ENCODE results near the gene SERPINB7. TPM values are rescaled to one million over a fixed set of nuclear protein-coding genes. Genes with fewer than 3 reads are reported as not detected.

The SERPINB7 gene
- total RNA-seq, 4 donors from 2014 or later, result not detected

DNA sequence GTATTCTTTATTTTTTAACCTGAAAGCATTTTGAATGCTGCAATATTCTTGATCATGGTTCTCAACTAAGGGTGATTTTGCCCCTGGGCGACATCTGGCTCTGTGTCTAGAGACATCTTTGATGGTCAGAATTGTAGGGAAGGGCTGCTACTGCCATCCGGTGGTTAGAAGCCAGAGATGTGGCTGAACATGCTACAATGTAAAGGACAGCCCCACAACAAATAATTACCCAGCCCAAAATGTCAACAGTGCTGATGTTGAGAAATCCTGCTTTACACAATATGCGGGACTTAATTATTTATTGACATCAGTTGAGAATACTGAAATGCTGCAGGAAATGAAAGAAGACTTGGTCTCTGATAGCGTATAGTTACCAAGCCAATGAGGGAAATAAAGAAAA lies 74.8 kb downstream of the SERPINB7 start:
- no peak overlapping the region for H3K4me3 ChIP-seq
- intact Hi-C loops (cut with DNase I; ENCODE audit: low total_unique reads), result no loop called here
- no peak for TF ChIP-seq POLR2A (IDR thresholded peaks at IDR 0.05)
- TF ChIP-seq, protein P1, sequence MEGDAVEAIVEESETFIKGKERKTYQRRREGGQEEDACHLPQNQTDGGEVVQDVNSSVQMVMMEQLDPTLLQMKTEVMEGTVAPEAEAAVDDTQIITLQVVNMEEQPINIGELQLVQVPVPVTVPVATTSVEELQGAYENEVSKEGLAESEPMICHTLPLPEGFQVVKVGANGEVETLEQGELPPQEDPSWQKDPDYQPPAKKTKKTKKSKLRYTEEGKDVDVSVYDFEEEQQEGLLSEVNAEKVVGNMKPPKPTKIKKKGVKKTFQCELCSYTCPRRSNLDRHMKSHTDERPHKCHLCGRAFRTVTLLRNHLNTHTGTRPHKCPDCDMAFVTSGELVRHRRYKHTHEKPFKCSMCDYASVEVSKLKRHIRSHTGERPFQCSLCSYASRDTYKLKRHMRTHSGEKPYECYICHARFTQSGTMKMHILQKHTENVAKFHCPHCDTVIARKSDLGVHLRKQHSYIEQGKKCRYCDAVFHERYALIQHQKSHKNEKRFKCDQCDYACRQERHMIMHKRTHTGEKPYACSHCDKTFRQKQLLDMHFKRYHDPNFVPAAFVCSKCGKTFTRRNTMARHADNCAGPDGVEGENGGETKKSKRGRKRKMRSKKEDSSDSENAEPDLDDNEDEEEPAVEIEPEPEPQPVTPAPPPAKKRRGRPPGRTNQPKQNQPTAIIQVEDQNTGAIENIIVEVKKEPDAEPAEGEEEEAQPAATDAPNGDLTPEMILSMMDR (IDR thresholded peaks at IDR 0.05), result no peak
- no peaks in the 10 kb centered on the region for H3K4me1 ChIP-seq
- no peak for DNase-seq
- H3K36me3 ChIP-seq, result no peaks in the 10 kb centered on the region
- no peaks in the 10 kb centered on the region for H3K9me3 ChIP-seq
- H3K27ac ChIP-seq, result no peak overlapping the region
- no peaks in the 10 kb centered on the region for H3K27me3 ChIP-seq

DNA sequence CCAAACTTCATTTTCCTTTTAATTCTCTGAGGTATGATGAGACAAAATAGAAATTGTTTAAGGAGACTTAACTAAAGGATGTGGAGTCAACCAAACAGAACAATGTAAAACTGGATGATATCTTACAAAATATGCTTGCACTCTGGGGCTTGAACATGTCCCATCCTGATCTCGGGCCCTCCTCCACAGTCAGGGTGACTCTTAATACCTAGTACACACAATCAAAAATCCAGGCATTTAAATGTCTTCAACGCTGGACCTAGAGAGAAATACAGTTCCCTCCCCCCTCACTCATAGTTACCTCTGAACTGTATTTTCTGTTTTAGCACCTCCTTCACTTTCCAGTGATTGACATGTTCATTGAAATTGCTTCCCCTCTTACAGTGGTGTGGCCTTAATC lies 75.4 kb downstream of the SERPINB7 start:
- Histone ChIP-seq H3K4me3 (no peak overlapping the region), H3K9me3 (no peaks in the 10 kb centered on the region), H3K27ac (no peak overlapping the region), H3K4me1 (no peaks in the 10 kb centered on the region), H3K27me3 (no peaks in the 10 kb centered on the region), H3K36me3 (no peaks in the 10 kb centered on the region)
- no peak for DNase-seq
- intact Hi-C loops (cut with DNase I; ENCODE audit: low total_unique reads), result no loop called here
- TF ChIP-seq, protein P1 (IDR thresholded peaks at IDR 0.05), result no peak
- no peak for TF ChIP-seq POLR2A (IDR thresholded peaks at IDR 0.05)

Other genes with a start within 250 kb of the SERPINB7 start
- gene SERPINB12, start 233.0 kb upstream of the SERPINB7 start, total RNA-seq, result not detected
- gene SERPINB13, start 188.1 kb upstream of the SERPINB7 start, total RNA-seq, result not detected
- gene SERPINB4, start 131.2 kb upstream of the SERPINB7 start, total RNA-seq, result not detected
- not detected for gene SERPINB3, start 113.5 kb upstream of the SERPINB7 start, total RNA-seq
- not detected for gene SERPINB11, start 72.5 kb upstream of the SERPINB7 start, total RNA-seq
- gene SERPINB2, start 112.3 kb downstream of the SERPINB7 start, total RNA-seq, result 1 to 10 TPM in 1 of 4 donors, under 1 TPM in 1, not detected in 2; 0.55 to 8.2 TPM
- gene SERPINB10, start 132.5 kb downstream of the SERPINB7 start, total RNA-seq, result not detected
- under 1 TPM in 1 of 4 donors, not detected in 3; 0.28 TPM for gene HMSD, start 173.9 kb downstream of the SERPINB7 start, total RNA-seq
- gene SERPINB8, start 194.7 kb downstream of the SERPINB7 start, total RNA-seq, result 10 to 100 TPM in 2 of 4 donors, 1 to 10 TPM in 2; 2.3 to 15.0 (median 7.0) TPM